SK-N-SH (cell line): ENCODE results near the gene MME.

Experiments used
- CTCF ChIP-seq: fragments of 200-600 bp; sonication (generic); IDR thresholded peaks from 2 replicates; pipeline ENCODE4 v1.6.1; 2017; ENCODE audit warnings: antibody characterized with exemption, mild to moderate bottlenecking, moderate library complexity
- JUND ChIP-seq: IDR thresholded peaks from 2 replicates; pipeline ENCODE4 v1.4.0; 2012
- MAX ChIP-seq: IDR thresholded peaks from 2 replicates; pipeline ENCODE4 v1.4.0; 2012; ENCODE audit warnings: low read depth
- POLR2AphosphoS5 ChIP-seq: IDR thresholded peaks from 2 replicates; pipeline ENCODE4 v1.6.1; 2012; ENCODE audit warnings: low read depth, low read length
- RFX5 ChIP-seq: IDR thresholded peaks from 2 replicates; pipeline ENCODE4 v1.6.1; 2012; ENCODE audit warnings: mild to moderate bottlenecking, improper control_type of control experiment, low read length
- ZBTB33 ChIP-seq: IDR thresholded peaks from 2 replicates; pipeline ENCODE4 v1.4.0; 2012; ENCODE audit warnings: low read depth, borderline replicate concordance

GRCh38 chr3:155149494-155149893 is 69.4 kb downstream of the MME start:
- TF ChIP-seq CTCF (no peak), POLR2AphosphoS5 (no peak), ZBTB33 (no peak), JUND (no peak), RFX5 (no peak), MAX (no peak)
